Measurements from ENCODE around the gene TTC7B.

The TTC7B gene

DNA sequence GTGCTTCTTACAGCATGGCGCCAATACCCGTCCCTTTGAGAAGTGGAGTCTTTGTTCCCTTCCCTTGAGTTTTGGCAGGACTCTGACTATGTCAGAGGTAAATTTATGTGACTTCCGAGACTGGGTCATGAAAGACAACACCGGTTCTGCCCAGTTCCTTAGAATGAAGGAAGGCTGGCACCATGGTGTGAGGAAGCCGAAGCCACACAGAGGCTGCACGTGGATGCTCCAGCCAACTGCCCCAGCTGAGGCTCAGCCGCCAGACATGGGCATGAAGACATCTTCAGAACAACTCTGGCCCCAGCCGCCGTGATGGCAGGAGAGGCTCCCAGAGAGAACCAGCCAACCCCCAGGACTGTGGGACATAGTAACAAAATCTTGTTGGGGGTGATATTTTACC is 308.2 kb downstream of the TTC7B start:
- in situ Hi-C loops (cut with HindIII; ENCODE audit: low sequenced_read_pairs) = no loop called here
- TF ChIP-seq, protein P1, sequence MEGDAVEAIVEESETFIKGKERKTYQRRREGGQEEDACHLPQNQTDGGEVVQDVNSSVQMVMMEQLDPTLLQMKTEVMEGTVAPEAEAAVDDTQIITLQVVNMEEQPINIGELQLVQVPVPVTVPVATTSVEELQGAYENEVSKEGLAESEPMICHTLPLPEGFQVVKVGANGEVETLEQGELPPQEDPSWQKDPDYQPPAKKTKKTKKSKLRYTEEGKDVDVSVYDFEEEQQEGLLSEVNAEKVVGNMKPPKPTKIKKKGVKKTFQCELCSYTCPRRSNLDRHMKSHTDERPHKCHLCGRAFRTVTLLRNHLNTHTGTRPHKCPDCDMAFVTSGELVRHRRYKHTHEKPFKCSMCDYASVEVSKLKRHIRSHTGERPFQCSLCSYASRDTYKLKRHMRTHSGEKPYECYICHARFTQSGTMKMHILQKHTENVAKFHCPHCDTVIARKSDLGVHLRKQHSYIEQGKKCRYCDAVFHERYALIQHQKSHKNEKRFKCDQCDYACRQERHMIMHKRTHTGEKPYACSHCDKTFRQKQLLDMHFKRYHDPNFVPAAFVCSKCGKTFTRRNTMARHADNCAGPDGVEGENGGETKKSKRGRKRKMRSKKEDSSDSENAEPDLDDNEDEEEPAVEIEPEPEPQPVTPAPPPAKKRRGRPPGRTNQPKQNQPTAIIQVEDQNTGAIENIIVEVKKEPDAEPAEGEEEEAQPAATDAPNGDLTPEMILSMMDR (IDR thresholded peaks at IDR 0.05; ENCODE audit: low read depth, low read length, missing control alignments) = no peak
- no peak overlapping the region for H3K4me3 ChIP-seq (ENCODE audit: low read depth, low read length)
- DNase-seq (ENCODE audit: low read depth) = no peak

DNA sequence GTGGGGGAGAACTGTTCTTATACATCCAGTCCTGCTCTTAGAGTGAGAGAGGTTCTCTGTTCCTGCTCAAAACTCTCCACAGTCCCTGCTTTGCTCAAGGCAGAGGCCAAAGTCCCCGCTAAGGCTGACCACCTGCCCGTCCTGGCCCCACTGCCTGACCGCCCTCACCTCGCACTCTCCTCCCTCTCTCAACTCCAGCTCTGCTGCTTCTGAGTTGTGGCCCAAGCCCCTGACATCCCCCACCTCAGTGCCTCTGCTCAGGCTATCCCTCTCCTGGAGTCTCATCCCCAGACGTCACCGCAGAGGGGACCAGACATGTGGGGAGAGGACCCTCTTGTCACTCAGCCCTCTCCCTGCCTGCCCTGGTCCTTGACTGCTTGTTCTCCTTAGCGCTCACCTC is 308.8 kb downstream of the TTC7B start:
- no peak for DNase-seq (ENCODE audit: low read depth)
- TF ChIP-seq, protein P1 (IDR thresholded peaks at IDR 0.05; ENCODE audit: low read depth, low read length, missing control alignments) = no peak
- in situ Hi-C loops (cut with HindIII; ENCODE audit: low sequenced_read_pairs) = no loop called here
- no peak overlapping the region for H3K4me3 ChIP-seq (ENCODE audit: low read depth, low read length)

DNA sequence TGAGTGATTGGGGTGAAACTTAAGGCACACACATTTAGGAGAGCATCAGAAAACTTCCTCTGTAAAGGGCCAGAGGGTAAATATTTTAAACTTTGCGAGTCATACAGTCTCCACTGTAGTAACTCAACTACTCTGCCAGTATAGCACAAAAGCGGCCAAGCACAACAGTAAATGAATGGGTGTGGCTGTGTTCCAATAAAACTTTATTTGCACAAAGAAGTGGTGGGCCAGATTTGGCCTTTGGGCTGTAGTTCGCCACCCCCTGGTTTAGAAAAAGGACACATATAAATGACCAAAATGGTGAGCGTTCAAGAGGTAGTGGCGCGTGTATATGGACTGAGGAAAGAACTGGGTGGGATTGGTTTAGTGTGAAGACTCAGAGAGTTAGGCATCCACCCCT is 309.5 kb downstream of the TTC7B start:
- DNase-seq (ENCODE audit: low read depth) = no peak
- TF ChIP-seq, protein P1 (IDR thresholded peaks at IDR 0.05; ENCODE audit: low read depth, low read length, missing control alignments) = no peak
- H3K4me3 ChIP-seq (ENCODE audit: low read depth, low read length) = no peak overlapping the region
- in situ Hi-C loops (cut with HindIII; ENCODE audit: low sequenced_read_pairs) = no loop called here

DNA sequence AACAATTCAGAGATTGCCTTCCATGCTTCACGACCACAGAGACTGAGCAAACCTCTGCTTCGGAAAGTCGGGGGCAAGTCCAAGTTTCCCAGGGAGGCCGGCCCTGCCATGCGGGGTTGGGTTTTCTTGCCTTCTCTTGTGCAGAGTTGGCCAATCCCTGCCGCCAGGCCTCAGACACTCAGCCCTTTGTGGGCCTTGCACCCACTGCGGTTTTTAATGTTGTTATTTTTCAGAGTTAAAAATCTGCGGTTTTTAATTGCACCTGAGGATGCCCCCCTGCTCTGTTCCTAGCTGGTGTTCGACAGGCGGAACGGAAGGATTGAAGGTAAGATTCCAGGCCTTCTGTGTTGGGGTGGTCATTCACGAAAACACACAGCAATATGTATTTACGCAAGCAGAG is 310.7 kb downstream of the TTC7B start:
- in situ Hi-C loops (cut with HindIII; ENCODE audit: low sequenced_read_pairs) = no loop called here
- TF ChIP-seq, protein P1 (IDR thresholded peaks at IDR 0.05; ENCODE audit: low read depth, low read length, missing control alignments) = no peak
- no peak overlapping the region for H3K4me3 ChIP-seq (ENCODE audit: low read depth, low read length)
- no peak for DNase-seq (ENCODE audit: low read depth)

DNA sequence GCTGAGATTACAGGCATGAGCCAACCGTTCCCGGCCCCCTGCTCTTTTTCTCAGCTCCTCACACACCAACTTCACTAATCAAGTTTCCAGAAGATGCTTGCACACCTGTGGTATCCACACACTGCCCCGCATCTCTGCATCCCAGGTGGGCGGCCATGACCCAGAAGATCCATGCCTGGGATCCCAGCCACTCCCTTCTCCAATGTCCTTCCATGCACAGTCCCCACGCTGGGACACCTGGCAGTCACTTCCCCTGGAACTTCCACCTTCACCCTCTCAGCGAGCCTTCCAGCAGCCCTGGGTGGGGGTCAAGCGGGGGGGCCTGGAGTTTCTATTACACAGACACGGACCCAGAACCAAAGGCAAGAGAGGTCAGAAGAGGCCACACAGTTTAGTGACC is 311.6 kb downstream of the TTC7B start:
- TF ChIP-seq, protein P1 (IDR thresholded peaks at IDR 0.05; ENCODE audit: low read depth, low read length, missing control alignments) = no peak
- no peak for DNase-seq (ENCODE audit: low read depth)
- in situ Hi-C loops (cut with HindIII; ENCODE audit: low sequenced_read_pairs) = no loop called here

DNA sequence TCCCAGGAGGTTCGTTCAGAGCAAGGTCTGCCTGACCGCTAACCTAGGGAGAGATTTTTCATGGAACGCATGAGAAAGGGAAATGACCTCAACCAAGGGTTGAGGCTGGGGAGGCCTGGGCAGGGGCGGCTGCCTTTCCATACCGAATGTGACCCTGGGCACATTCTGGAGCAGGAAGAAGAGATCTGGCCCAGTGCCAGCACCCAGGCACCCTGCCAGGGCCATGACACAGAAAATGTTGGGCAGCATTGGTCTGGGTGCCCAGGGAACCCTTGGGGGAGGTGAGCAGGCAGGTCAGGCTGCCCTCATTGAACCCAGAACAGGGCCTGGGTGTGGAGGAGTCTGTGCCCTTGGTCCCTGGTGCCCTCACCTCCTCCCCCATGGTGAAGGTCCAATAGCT is 312.6 kb downstream of the TTC7B start:
- DNase-seq (ENCODE audit: low read depth) = no peak
- TF ChIP-seq, protein P1 (IDR thresholded peaks at IDR 0.05; ENCODE audit: low read depth, low read length, missing control alignments) = no peak
- in situ Hi-C loops (cut with HindIII; ENCODE audit: low sequenced_read_pairs) = no loop called here
- H3K4me3 ChIP-seq (ENCODE audit: low read depth, low read length) = no peak overlapping the region

More for the DNA sequence above, 311.6 kb downstream of the TTC7B start:
- no peak overlapping the region for H3K4me3 ChIP-seq (ENCODE audit: low read depth, low read length)

DNA sequence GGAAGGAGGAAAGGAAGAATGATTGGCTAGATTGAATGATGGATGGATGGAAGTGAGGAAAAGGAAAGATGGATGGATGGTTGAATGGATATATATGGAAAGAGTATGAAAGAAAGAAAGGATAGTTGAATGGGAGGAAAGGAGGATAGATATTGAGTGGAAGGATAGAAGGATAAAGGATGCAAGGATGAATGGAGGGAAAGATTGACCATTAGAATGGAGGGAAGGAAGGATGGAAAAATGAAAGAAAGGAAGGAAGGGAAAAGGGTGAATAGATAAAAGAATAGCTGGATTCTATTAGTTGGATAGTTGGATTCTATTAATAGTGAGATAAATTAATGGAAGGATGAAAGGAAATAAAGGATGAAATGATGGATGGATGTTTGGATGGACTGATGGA is 313.5 kb downstream of the TTC7B start:
- H3K4me3 ChIP-seq (ENCODE audit: low read depth, low read length) = no peak overlapping the region
- TF ChIP-seq, protein P1 (IDR thresholded peaks at IDR 0.05; ENCODE audit: low read depth, low read length, missing control alignments) = no peak
- in situ Hi-C loops (cut with HindIII; ENCODE audit: low sequenced_read_pairs) = no loop called here
- no peak for DNase-seq (ENCODE audit: low read depth)
